Stomach (tissue), 9 donors: ENCODE data around the gene EXOSC7. TPM values are rescaled to one million over a fixed set of nuclear protein-coding genes. Genes with fewer than 3 reads are reported as not detected.

ENCODE experiments used
- DNase-seq, 2 donors: peaks; one replicate each; pipeline versions ENCODE4 v3.0.0 to v3.0.0-alpha.2; 2013 to 2019
- H3K27ac ChIP-seq, 5 donors: fragments of 200-600 bp in 4 of 5; sonication (generic) in 4 of 5; one replicate each; pipeline ENCODE4 v1.5.1; 2013 to 2019; ENCODE audit warnings: mild to moderate bottlenecking in 1 of 5, moderate library complexity in 1 of 5
- H3K27me3 ChIP-seq, 3 donors: fragments of 200-600 bp; sonication (generic); one replicate each; pipeline ENCODE4 v1.5.1; 2017 to 2019; ENCODE audit warnings: mixed run types in 1 of 3
- H3K36me3 ChIP-seq, 4 donors: fragments of 200-600 bp; sonication (generic); 1 replicate in 3 of 4; 2 replicates in 1 of 4; pipeline ENCODE4 v1.5.1; 2016 to 2019
- H3K4me1 ChIP-seq, 4 donors: fragments of 200-600 bp; sonication (generic); one replicate each; pipeline ENCODE4 v1.5.1; 2016 to 2019
- H3K4me3 ChIP-seq, 4 donors: fragments of 200-600 bp; sonication (generic) in 3 of 4; one replicate each; pipeline ENCODE4 v1.5.1; 2016 to 2019; ENCODE audit warnings: mild to moderate bottlenecking in 1 of 4
- H3K9me3 ChIP-seq, 4 donors: fragments of 200-600 bp; sonication (generic); one replicate each; pipeline ENCODE4 v1.5.1; 2016 to 2019
- CTCF ChIP-seq, 7 experiments: fragments of 450-650 bp in 4 of 7; fragments of 200-600 bp in 3 of 7; sonication (generic) in 3 of 7; IDR thresholded peaks; one replicate each; pipeline ENCODE4 v1.5.1; 2016 to 2019; ENCODE audit warnings: antibody characterized with exemption in 7 of 7, control low read depth in 2 of 7, mild to moderate bottlenecking in 1 of 7
- EP300 ChIP-seq: sonication (generic); formaldehyde crosslinking; IDR thresholded peaks from one replicate; pipeline ENCODE4 v1.6.1; 2017; ENCODE audit warnings: antibody characterized with exemption
- POLR2A ChIP-seq, 4 donors: fragments of 450-650 bp; IDR thresholded peaks; one replicate each; pipeline ENCODE4 v1.6.1; 2016; ENCODE audit warnings: antibody characterized with exemption in 4 of 4, control low read depth in 2 of 4, mild to moderate bottlenecking in 1 of 4, moderate library complexity in 1 of 4
- POLR2AphosphoS5 ChIP-seq, 3 donors: sonication (generic); formaldehyde crosslinking; IDR thresholded peaks; one replicate each; pipeline ENCODE4 v1.6.1; 2016; ENCODE audit warnings: antibody characterized with exemption in 3 of 3
- WGBS, 5 donors: extraction: QIAGEN DNeasy Blood & Tissue Kit in 3 of 5; methylation state at CpG; one replicate each; pipeline versions ENCODE4 v1.1.5 to v1.1.7; 2013 to 2018; 5-methylcytosine and 5-hydroxymethylcytosine counted together
- intact Hi-C: fragments of 100-400 bp; cut with DNase I; formaldehyde crosslinking; loops from one replicate; pipeline ENCODE4 v1.15.1; 2023; ENCODE audit warnings: low total_unique reads
- polyA plus RNA-seq, 3 donors: library from polyadenylated mRNA; stranded (reverse); fragments of 200-250 nt; gene quantifications; one replicate each; pipeline ENCODE4 v1.2.3, GENCODE V29; 2013
- total RNA-seq, 5 donors: library from RNA; depleted of rRNA; stranded (reverse); fragments of >200 nt; gene quantifications; one replicate each; pipeline versions ENCODE4 v1.1.0 to v1.2.3, GENCODE V29; 2014 to 2016
- donor health status: healthy with polysubstance abuse.
- donor health status: Bipolar disorder and iron deficiency.
- donor health status: healthy.

The EXOSC7 gene
- total and polyA plus RNA-seq, 8 donors = 29.5 to 57.4 (median 42.6) TPM

- WGBS, 5 donors = 73 to 87% (median 82%) methylated on average over 2 of the region's 2 CpGs
- H3K27me3 ChIP-seq = no peaks in the 10 kb centered on the region
- intact Hi-C loops = no loop called here
- no peaks in the 10 kb centered on the region for H3K9me3 ChIP-seq
- H3K36me3 ChIP-seq = peaks cover 16 to 92% (median 89%) of the 10 kb centered on the region in 4 donors
- DNase-seq = no peak
- no peak overlapping the region for H3K27ac ChIP-seq
- peaks cover 0 to 10% (median 0%) of the 10 kb centered on the region in 4 donors for H3K4me1 ChIP-seq
- no peak overlapping the region for H3K4me3 ChIP-seq
- TF ChIP-seq POLR2A (IDR thresholded peaks at IDR 0.05) (no peak), EP300 (no peak), CTCF (IDR thresholded peaks at IDR 0.05) (no peak), POLR2AphosphoS5 (IDR thresholded peaks at IDR 0.05) (no peak)
These were observed 26.2 kb downstream of the EXOSC7 start for GRCh38 chr3:45002139-45002660.

- peaks cover 0 to 10% (median 0%) of the 10 kb centered on the region in 4 donors for H3K4me1 ChIP-seq
- 89 to 100% (median 93%) methylated on average over 3 of the region's 3 CpGs for WGBS, 5 donors
- H3K27me3 ChIP-seq = no peaks in the 10 kb centered on the region
- intact Hi-C loops = no loop called here
- no peak overlapping the region for H3K27ac ChIP-seq
- TF ChIP-seq EP300 = no peak
- TF ChIP-seq CTCF (IDR thresholded peaks at IDR 0.05) = no peak
- TF ChIP-seq POLR2A (IDR thresholded peaks at IDR 0.05) = no peak
- TF ChIP-seq POLR2AphosphoS5 (IDR thresholded peaks at IDR 0.05) = no peak
- no peak overlapping the region for H3K4me3 ChIP-seq
- H3K36me3 ChIP-seq = peaks cover 18 to 92% (median 89%) of the 10 kb centered on the region in 4 donors
- no peak for DNase-seq
- H3K9me3 ChIP-seq = no peaks in the 10 kb centered on the region
These were observed 26.7 kb downstream of the EXOSC7 start for GRCh38 chr3:45002720-45003119.

GRCh38 chr3:45003406-45003805 is 27.4 kb downstream of the EXOSC7 start:
- DNase-seq = no peak
- H3K9me3 ChIP-seq = no peaks in the 10 kb centered on the region
- peaks cover 13 to 92% (median 89%) of the 10 kb centered on the region in 4 donors for H3K36me3 ChIP-seq
- TF ChIP-seq POLR2A (IDR thresholded peaks at IDR 0.05) (no peak), POLR2AphosphoS5 (IDR thresholded peaks at IDR 0.05) (no peak), EP300 (no peak), CTCF (IDR thresholded peaks at IDR 0.05) (no peak)
- H3K27ac ChIP-seq = no peak overlapping the region
- no peaks in the 10 kb centered on the region for H3K27me3 ChIP-seq
- no peak overlapping the region for H3K4me3 ChIP-seq
- H3K4me1 ChIP-seq = peaks cover 0 to 10% (median 0%) of the 10 kb centered on the region in 4 donors
- intact Hi-C loops = no loop called here

- peaks cover 10 to 92% (median 89%) of the 10 kb centered on the region in 4 donors for H3K36me3 ChIP-seq
- H3K4me1 ChIP-seq = peaks cover 0 to 10% (median 0%) of the 10 kb centered on the region in 4 donors
- WGBS, 5 donors = 90 to 98% (median 93%) methylated on average over 2 of the region's 2 CpGs
- no peak overlapping the region for H3K27ac ChIP-seq
- TF ChIP-seq EP300 (no peak), POLR2AphosphoS5 (IDR thresholded peaks at IDR 0.05) (no peak)
- no peak for DNase-seq
- no peak overlapping the region for H3K4me3 ChIP-seq
- H3K9me3 ChIP-seq = no peaks in the 10 kb centered on the region
- intact Hi-C loops = no loop called here
- no peaks in the 10 kb centered on the region for H3K27me3 ChIP-seq
These were observed 27.8 kb downstream of the EXOSC7 start for GRCh38 chr3:45003859-45004258.

GRCh38 chr3:45007091-45007490 is 31.0 kb downstream of the EXOSC7 start:
- Histone ChIP-seq H3K4me3 (no peak overlapping the region), H3K9me3 (no peaks in the 10 kb centered on the region), H3K36me3 (peaks cover 10 to 74% (median 70%) of the 10 kb centered on the region in 4 donors), H3K27me3 (no peaks in the 10 kb centered on the region), H3K4me1 (peaks cover 0 to 20% (median 14%) of the 10 kb centered on the region in 4 donors), H3K27ac (no peak overlapping the region)
- WGBS, 5 donors = 95 to 98% (median 95%) methylated on average over 8 of the region's 8 CpGs
- TF ChIP-seq EP300 (no peak), POLR2A (IDR thresholded peaks at IDR 0.05) (no peak), POLR2AphosphoS5 (IDR thresholded peaks at IDR 0.05) (no peak), CTCF (IDR thresholded peaks at IDR 0.05) (no peak)
- intact Hi-C loops = no loop called here
- DNase-seq = no peak
